Astrocyte of the cerebellum (primary cell): ENCODE measurements around the gene RALGPS1.

Source experiments
- DNase-seq: peaks from one replicate; pipeline ENCODE4 v3.0.0-alpha.2; 2011; ENCODE audit warnings: low read depth
- H3K4me3 ChIP-seq: 2 replicates; pipeline ENCODE4 v1.5.1; 2011; ENCODE audit warnings: mild to moderate bottlenecking, low read depth, low read length, moderate library complexity
- CTCF ChIP-seq: IDR thresholded peaks from 2 replicates; pipeline ENCODE4 v1.5.1; 2012; ENCODE audit warnings: low read length, low read depth, moderate library complexity, mild to moderate bottlenecking; ENCODE audit errors: missing control alignments
- in situ Hi-C: cut with HindIII; loops from 2 replicates; pipeline ENCODE4 v1.10.0; 2017; ENCODE audit warnings: low sequenced_read_pairs

Gene RALGPS1

GRCh38 chr9:127030814-127031740 lies 116.5 kb downstream of the RALGPS1 start:
- no peak for TF ChIP-seq CTCF
- DNase-seq = no peak
- no peak overlapping the region for H3K4me3 ChIP-seq
- in situ Hi-C loops = no loop called here

GRCh38 chr9:127032256-127032655 lies 117.7 kb downstream of the RALGPS1 start:
- TF ChIP-seq CTCF = no peak
- no peak overlapping the region for H3K4me3 ChIP-seq
- no peak for DNase-seq
- in situ Hi-C loops = no loop called here

GRCh38 chr9:127033061-127033460 lies 118.5 kb downstream of the RALGPS1 start:
- no peak for TF ChIP-seq CTCF
- H3K4me3 ChIP-seq = no peak overlapping the region
- no peak for DNase-seq
- in situ Hi-C loops = no loop called here

GRCh38 chr9:127033789-127034188 lies 119.2 kb downstream of the RALGPS1 start:
- TF ChIP-seq CTCF = no peak
- DNase-seq = peak; percentile 15
- no peak overlapping the region for H3K4me3 ChIP-seq
- in situ Hi-C loops = no loop called here

GRCh38 chr9:127034691-127035090 lies 120.1 kb downstream of the RALGPS1 start:
- no peak overlapping the region for H3K4me3 ChIP-seq
- in situ Hi-C loops = no loop called here
- DNase-seq = no peak
- TF ChIP-seq CTCF = no peak

- in situ Hi-C loops = no loop called here
- no peak overlapping the region for H3K4me3 ChIP-seq
- TF ChIP-seq CTCF = no peak
- DNase-seq = no peak
Measured at GRCh38 chr9:127035423-127035822, 120.8 kb downstream of the RALGPS1 start.
